IMR-90 (cell line): ENCODE results near the gene TBC1D30.

Source experiments
- CEBPB ChIP-seq: IDR thresholded peaks from 2 replicates; pipeline ENCODE4 v1.6.1; 2012; ENCODE audit warnings: low read depth, low read length, improper control_type of control experiment
- CHD1 ChIP-seq: IDR thresholded peaks from 2 replicates; pipeline ENCODE4 v1.6.1; 2012; ENCODE audit warnings: low read depth, low read length, improper control_type of control experiment
- CTCF ChIP-seq: conservative IDR thresholded peaks from 2 replicates; pipeline ENCODE4 v1.5.1; 2012; ENCODE audit warnings: mild to moderate bottlenecking, low read depth, low read length, improper control_type of control experiment
- POLR2A ChIP-seq: IDR thresholded peaks from 2 replicates; pipeline ENCODE4 v1.6.1; 2012; ENCODE audit warnings: mild to moderate bottlenecking, low read depth, low read length
- USF2 ChIP-seq: fragments of 150-350 bp; IDR thresholded peaks from 2 replicates; pipeline ENCODE4 v1.6.1; 2017; ENCODE audit warnings: mild to moderate bottlenecking, antibody characterized with exemption, low read length, low read depth

- TF ChIP-seq POLR2A (no peak), CTCF (no peak), CEBPB (no peak), USF2 (no peak), CHD1 (no peak)
Measured at GRCh38 chr12:64792128-64792527, 32.3 kb upstream of the TBC1D30 start.
